HEK293 (cell line): Measurements from ENCODE around the gene CELF6.

Source experiments
- KLF9 ChIP-seq: fragments of 450-650 bp; formaldehyde crosslinking; IDR thresholded peaks from 2 replicates; pipeline ENCODE4 v1.5.1; 2016; ENCODE audit warnings: missing biosample characterization, missing genetic modification characterization, low read depth
- MEIS1 ChIP-seq: sonication (generic); formaldehyde crosslinking; IDR thresholded peaks from 2 replicates; pipeline ENCODE4 v1.8.1; 2022; ENCODE audit warnings: missing genetic modification reagents, mild to moderate bottlenecking, borderline replicate concordance
- OSR2 ChIP-seq: fragments of 450-650 bp; formaldehyde crosslinking; IDR thresholded peaks from 2 replicates; pipeline ENCODE4 v1.5.1; 2016; ENCODE audit warnings: missing biosample characterization, missing genetic modification characterization
- PRDM1 ChIP-seq: fragments of 450-650 bp; formaldehyde crosslinking; IDR thresholded peaks from 2 replicates; pipeline ENCODE4; 2016; ENCODE audit warnings: missing biosample characterization, missing genetic modification characterization
- SP3 ChIP-seq: fragments of 450-650 bp; formaldehyde crosslinking; IDR thresholded peaks from 2 replicates; pipeline ENCODE4 v1.5.1; 2016; ENCODE audit warnings: missing biosample characterization, missing genetic modification characterization
- TRIM28 ChIP-seq: IDR thresholded peaks from 2 replicates; pipeline ENCODE4 v1.6.1; 2011; ENCODE audit warnings: low read length, control low read depth, borderline replicate concordance
- YY1 ChIP-seq: fragments of 450-650 bp; formaldehyde crosslinking; IDR thresholded peaks from 2 replicates; pipeline ENCODE4 v1.5.1; 2018; ENCODE audit warnings: missing biosample characterization, missing genetic modification characterization
- YY2 ChIP-seq: fragments of 450-650 bp; formaldehyde crosslinking; IDR thresholded peaks from 2 replicates; pipeline ENCODE4 v1.5.1; 2016; ENCODE audit warnings: missing biosample characterization, missing genetic modification characterization
- ZNF155 ChIP-seq: fragments of 450-650 bp; formaldehyde crosslinking; IDR thresholded peaks from 2 replicates; pipeline ENCODE4 v1.5.1; 2016; ENCODE audit warnings: missing biosample characterization, missing genetic modification characterization
- ZNF248 ChIP-seq: fragments of 450-650 bp; formaldehyde crosslinking; IDR thresholded peaks from 2 replicates; pipeline ENCODE4 v1.5.1; 2017; ENCODE audit warnings: missing biosample characterization, missing genetic modification characterization
- ZNF335 ChIP-seq: fragments of 450-650 bp; formaldehyde crosslinking; conservative IDR thresholded peaks from 2 replicates; pipeline ENCODE4 v1.5.1; 2016; ENCODE audit warnings: missing biosample characterization, missing genetic modification characterization
- ZNF341 ChIP-seq: fragments of 450-650 bp; formaldehyde crosslinking; IDR thresholded peaks from 2 replicates; pipeline ENCODE4; 2016; ENCODE audit warnings: low read depth, missing biosample characterization, missing genetic modification characterization
- ZNF350 ChIP-seq: fragments of 450-650 bp; formaldehyde crosslinking; IDR thresholded peaks from 2 replicates; pipeline ENCODE4 v1.5.0; 2017; ENCODE audit warnings: missing biosample characterization, mild to moderate bottlenecking, missing genetic modification characterization
- ZNF426 ChIP-seq: fragments of 450-650 bp; formaldehyde crosslinking; IDR thresholded peaks from 2 replicates; pipeline ENCODE4 v1.5.1; 2017; ENCODE audit warnings: missing biosample characterization, missing genetic modification characterization, mild to moderate bottlenecking, inconsistent platforms, moderate library complexity
- ZNF48 ChIP-seq: fragments of 450-650 bp; formaldehyde crosslinking; IDR thresholded peaks from 2 replicates; pipeline ENCODE4 v1.5.1; 2016; ENCODE audit warnings: missing biosample characterization, missing genetic modification characterization
- ZNF501 ChIP-seq: fragments of 450-650 bp; formaldehyde crosslinking; IDR thresholded peaks from 2 replicates; pipeline ENCODE4 v1.5.1; 2016; ENCODE audit warnings: missing biosample characterization, missing genetic modification characterization
- ZNF529 ChIP-seq: fragments of 450-650 bp; formaldehyde crosslinking; IDR thresholded peaks from 2 replicates; pipeline ENCODE4 v1.5.1; 2017; ENCODE audit warnings: missing genetic modification characterization, missing biosample characterization; ENCODE audit not compliant: insufficient replicate concordance
- ZNF624 ChIP-seq: fragments of 450-650 bp; formaldehyde crosslinking; IDR thresholded peaks from 2 replicates; pipeline ENCODE4 v1.5.1; 2017; ENCODE audit warnings: missing biosample characterization, missing genetic modification characterization
- ZNF701 ChIP-seq: fragments of 450-650 bp; formaldehyde crosslinking; IDR thresholded peaks from 2 replicates; pipeline ENCODE4 v1.5.1; 2016; ENCODE audit warnings: missing biosample characterization, missing genetic modification characterization
- ZNF747 ChIP-seq: fragments of 450-650 bp; formaldehyde crosslinking; IDR thresholded peaks from 2 replicates; pipeline ENCODE4 v1.5.1; 2016; ENCODE audit warnings: missing biosample characterization, missing genetic modification characterization
- ZSCAN23 ChIP-seq: fragments of 450-650 bp; formaldehyde crosslinking; IDR thresholded peaks from 2 replicates; pipeline ENCODE4 v1.5.1; 2016; ENCODE audit warnings: missing biosample characterization, missing genetic modification characterization
- TF ChIP-seq, protein P1 (sequence below): fragments of 450-650 bp; formaldehyde crosslinking; IDR thresholded peaks from 2 replicates; pipeline ENCODE4 v1.5.1; 2016; ENCODE audit warnings: missing biosample characterization, missing genetic modification characterization, borderline replicate concordance
- TF ChIP-seq, protein P2 (sequence below): fragments of 450-650 bp; formaldehyde crosslinking; IDR thresholded peaks from 2 replicates; pipeline ENCODE4 v1.5.1; 2016; ENCODE audit warnings: missing biosample characterization, missing genetic modification characterization
- TF ChIP-seq, protein P3 (sequence below): fragments of 450-650 bp; formaldehyde crosslinking; IDR thresholded peaks from 2 replicates; pipeline ENCODE4 v1.5.1; 2016; ENCODE audit warnings: missing biosample characterization, missing genetic modification characterization
- TF ChIP-seq, protein P4 (sequence below): fragments of 450-650 bp; formaldehyde crosslinking; IDR thresholded peaks from 2 replicates; pipeline ENCODE4 v1.5.1; 2016; ENCODE audit warnings: missing biosample characterization, missing genetic modification characterization, borderline replicate concordance
- TF ChIP-seq, protein P5 (sequence below): fragments of 450-650 bp; IDR thresholded peaks from 2 replicates; pipeline ENCODE4 v1.5.1; 2018; ENCODE audit warnings: missing biosample characterization, mild to moderate bottlenecking, missing genetic modification characterization

Gene CELF6

DNA sequence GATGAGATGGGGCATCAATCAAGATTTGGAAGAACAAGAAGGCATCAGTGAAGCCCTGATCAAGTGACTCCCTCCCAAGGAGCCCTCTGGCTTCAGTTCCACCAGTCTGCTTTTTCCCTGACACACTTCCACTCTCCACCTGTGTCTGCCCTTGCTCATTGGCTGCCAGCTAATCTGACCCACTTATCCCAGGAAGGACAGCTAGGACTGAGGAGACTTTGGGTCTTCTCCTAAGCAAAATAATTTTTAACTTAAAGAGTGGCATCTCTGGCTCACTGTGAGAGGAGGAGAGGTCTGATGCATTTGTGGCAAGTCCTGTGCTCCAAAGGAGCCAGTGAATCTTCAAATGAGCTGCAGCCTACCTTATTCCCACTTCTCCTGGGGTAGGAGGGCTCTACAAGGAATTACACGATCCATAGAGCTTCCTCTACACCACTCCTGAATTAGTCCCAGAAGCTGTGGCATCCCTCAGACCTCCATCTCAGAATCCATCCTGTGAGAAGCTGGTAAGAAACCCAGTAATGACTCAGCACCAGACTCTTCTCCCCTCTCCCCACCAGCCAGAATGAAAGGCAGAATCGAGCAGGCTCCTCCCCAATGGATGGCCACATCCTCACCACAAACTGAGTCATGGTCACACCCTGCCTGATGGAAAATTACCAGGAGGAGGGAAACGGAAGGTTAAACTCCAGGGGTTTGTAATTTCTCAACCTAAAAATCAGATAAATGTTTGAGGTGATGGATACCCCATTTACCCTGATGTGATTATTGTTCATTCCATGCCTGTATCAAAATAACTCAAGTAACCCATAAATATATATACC lies 82.7 kb downstream of the CELF6 start (continued):
- TF ChIP-seq, protein P1, sequence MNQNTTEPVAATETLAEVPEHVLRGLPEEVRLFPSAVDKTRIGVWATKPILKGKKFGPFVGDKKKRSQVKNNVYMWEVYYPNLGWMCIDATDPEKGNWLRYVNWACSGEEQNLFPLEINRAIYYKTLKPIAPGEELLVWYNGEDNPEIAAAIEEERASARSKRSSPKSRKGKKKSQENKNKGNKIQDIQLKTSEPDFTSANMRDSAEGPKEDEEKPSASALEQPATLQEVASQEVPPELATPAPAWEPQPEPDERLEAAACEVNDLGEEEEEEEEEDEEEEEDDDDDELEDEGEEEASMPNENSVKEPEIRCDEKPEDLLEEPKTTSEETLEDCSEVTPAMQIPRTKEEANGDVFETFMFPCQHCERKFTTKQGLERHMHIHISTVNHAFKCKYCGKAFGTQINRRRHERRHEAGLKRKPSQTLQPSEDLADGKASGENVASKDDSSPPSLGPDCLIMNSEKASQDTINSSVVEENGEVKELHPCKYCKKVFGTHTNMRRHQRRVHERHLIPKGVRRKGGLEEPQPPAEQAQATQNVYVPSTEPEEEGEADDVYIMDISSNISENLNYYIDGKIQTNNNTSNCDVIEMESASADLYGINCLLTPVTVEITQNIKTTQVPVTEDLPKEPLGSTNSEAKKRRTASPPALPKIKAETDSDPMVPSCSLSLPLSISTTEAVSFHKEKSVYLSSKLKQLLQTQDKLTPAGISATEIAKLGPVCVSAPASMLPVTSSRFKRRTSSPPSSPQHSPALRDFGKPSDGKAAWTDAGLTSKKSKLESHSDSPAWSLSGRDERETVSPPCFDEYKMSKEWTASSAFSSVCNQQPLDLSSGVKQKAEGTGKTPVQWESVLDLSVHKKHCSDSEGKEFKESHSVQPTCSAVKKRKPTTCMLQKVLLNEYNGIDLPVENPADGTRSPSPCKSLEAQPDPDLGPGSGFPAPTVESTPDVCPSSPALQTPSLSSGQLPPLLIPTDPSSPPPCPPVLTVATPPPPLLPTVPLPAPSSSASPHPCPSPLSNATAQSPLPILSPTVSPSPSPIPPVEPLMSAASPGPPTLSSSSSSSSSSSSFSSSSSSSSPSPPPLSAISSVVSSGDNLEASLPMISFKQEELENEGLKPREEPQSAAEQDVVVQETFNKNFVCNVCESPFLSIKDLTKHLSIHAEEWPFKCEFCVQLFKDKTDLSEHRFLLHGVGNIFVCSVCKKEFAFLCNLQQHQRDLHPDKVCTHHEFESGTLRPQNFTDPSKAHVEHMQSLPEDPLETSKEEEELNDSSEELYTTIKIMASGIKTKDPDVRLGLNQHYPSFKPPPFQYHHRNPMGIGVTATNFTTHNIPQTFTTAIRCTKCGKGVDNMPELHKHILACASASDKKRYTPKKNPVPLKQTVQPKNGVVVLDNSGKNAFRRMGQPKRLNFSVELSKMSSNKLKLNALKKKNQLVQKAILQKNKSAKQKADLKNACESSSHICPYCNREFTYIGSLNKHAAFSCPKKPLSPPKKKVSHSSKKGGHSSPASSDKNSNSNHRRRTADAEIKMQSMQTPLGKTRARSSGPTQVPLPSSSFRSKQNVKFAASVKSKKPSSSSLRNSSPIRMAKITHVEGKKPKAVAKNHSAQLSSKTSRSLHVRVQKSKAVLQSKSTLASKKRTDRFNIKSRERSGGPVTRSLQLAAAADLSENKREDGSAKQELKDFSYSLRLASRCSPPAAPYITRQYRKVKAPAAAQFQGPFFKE (tag by site-specific recombination): no peak
- no peak for TF ChIP-seq ZNF350
- TF ChIP-seq KLF9 (tag by site-specific recombination): no peak; the same call in 1 of the 2 replicates
- TF ChIP-seq ZNF701 (tag by site-specific recombination): no peak
- TF ChIP-seq, protein P2, sequence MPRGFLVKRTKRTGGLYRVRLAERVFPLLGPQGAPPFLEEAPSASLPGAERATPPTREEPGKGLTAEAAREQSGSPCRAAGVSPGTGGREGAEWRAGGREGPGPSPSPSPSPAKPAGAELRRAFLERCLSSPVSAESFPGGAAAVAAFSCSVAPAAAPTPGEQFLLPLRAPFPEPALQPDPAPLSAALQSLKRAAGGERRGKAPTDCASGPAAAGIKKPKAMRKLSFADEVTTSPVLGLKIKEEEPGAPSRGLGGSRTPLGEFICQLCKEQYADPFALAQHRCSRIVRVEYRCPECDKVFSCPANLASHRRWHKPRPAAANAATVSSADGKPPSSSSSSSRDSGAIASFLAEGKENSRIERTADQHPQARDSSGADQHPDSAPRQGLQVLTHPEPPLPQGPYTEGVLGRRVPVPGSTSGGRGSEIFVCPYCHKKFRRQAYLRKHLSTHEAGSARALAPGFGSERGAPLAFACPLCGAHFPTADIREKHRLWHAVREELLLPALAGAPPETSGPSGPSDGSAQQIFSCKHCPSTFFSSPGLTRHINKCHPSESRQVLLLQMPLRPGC (tag by site-specific recombination): no peak
- TF ChIP-seq TRIM28: no peak
- no peak for TF ChIP-seq ZNF426
- no peak for TF ChIP-seq ZNF48 (tag by site-specific recombination)
- TF ChIP-seq ZNF155 (tag by site-specific recombination): no peak
- no peak for TF ChIP-seq ZNF624
- TF ChIP-seq ZNF335 (tag by site-specific recombination): peak; percentile 98
- TF ChIP-seq, protein P3, sequence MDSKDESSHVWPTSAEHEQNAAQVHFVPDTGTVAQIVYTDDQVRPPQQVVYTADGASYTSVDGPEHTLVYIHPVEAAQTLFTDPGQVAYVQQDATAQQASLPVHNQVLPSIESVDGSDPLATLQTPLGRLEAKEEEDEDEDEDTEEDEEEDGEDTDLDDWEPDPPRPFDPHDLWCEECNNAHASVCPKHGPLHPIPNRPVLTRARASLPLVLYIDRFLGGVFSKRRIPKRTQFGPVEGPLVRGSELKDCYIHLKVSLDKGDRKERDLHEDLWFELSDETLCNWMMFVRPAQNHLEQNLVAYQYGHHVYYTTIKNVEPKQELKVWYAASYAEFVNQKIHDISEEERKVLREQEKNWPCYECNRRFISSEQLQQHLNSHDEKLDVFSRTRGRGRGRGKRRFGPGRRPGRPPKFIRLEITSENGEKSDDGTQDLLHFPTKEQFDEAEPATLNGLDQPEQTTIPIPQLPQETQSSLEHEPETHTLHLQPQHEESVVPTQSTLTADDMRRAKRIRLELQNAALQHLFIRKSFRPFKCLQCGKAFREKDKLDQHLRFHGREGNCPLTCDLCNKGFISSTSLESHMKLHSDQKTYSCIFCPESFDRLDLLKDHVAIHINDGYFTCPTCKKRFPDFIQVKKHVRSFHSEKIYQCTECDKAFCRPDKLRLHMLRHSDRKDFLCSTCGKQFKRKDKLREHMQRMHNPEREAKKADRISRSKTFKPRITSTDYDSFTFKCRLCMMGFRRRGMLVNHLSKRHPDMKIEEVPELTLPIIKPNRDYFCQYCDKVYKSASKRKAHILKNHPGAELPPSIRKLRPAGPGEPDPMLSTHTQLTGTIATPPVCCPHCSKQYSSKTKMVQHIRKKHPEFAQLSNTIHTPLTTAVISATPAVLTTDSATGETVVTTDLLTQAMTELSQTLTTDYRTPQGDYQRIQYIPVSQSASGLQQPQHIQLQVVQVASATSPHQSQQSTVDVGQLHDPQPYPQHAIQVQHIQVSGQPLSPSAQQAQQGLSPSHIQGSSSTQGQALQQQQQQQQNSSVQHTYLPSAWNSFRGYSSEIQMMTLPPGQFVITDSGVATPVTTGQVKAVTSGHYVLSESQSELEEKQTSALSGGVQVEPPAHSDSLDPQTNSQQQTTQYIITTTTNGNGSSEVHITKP (tag by site-specific recombination): peak; percentile 96
- no peak for TF ChIP-seq ZNF248 (tag by site-specific recombination)
- TF ChIP-seq YY1 (tag by site-specific recombination): no peak
- 0 out of 2 replicates have a peak, but pooled peaks have one; percentile 9 for TF ChIP-seq OSR2 (tag by site-specific recombination)
- TF ChIP-seq PRDM1 (tag by site-specific recombination): peak; percentile 77
- no peak for TF ChIP-seq MEIS1 (CRISPR knock-in tag)
- 0 out of 2 replicates have a peak, but pooled peaks have one; percentile 9 for TF ChIP-seq ZNF501 (tag by site-specific recombination)
- no peak for TF ChIP-seq ZNF529 (tag by site-specific recombination)
- peak; percentile 58; the same call in 1 of the 2 replicates for TF ChIP-seq SP3 (tag by site-specific recombination)
- no peak for TF ChIP-seq ZNF341
- no peak for TF ChIP-seq YY2 (tag by site-specific recombination)
- TF ChIP-seq ZNF747 (tag by site-specific recombination): no peak
- TF ChIP-seq, protein P4, sequence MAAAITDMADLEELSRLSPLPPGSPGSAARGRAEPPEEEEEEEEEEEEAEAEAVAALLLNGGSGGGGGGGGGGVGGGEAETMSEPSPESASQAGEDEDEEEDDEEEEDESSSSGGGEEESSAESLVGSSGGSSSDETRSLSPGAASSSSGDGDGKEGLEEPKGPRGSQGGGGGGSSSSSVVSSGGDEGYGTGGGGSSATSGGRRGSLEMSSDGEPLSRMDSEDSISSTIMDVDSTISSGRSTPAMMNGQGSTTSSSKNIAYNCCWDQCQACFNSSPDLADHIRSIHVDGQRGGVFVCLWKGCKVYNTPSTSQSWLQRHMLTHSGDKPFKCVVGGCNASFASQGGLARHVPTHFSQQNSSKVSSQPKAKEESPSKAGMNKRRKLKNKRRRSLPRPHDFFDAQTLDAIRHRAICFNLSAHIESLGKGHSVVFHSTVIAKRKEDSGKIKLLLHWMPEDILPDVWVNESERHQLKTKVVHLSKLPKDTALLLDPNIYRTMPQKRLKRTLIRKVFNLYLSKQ: no peak
- TF ChIP-seq, protein P5, sequence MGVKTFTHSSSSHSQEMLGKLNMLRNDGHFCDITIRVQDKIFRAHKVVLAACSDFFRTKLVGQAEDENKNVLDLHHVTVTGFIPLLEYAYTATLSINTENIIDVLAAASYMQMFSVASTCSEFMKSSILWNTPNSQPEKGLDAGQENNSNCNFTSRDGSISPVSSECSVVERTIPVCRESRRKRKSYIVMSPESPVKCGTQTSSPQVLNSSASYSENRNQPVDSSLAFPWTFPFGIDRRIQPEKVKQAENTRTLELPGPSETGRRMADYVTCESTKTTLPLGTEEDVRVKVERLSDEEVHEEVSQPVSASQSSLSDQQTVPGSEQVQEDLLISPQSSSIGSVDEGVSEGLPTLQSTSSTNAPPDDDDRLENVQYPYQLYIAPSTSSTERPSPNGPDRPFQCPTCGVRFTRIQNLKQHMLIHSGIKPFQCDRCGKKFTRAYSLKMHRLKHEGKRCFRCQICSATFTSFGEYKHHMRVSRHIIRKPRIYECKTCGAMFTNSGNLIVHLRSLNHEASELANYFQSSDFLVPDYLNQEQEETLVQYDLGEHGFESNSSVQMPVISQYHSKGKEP (tag by site-specific recombination): no peak
- no peak for TF ChIP-seq ZSCAN23 (tag by site-specific recombination)
